Measurements from ENCODE around the gene INPP5B. TPM values are rescaled to one million over a fixed set of nuclear protein-coding genes. Genes with fewer than 3 reads are reported as not detected.

INPP5B gene
- total and polyA plus RNA-seq, 9 of the 15 experiments (the other 6 are each of a cell fraction or from before 2014, with no cell fraction given), result 14.1 to 28.7 (median 20.9) TPM

GRCh38 chr1:37890378-37891014 is 56.4 kb downstream of the INPP5B start (continued):
- TF ChIP-seq ARID3A (IDR thresholded peaks at IDR 0.05; ENCODE audit: borderline replicate concordance, low read depth, low read length), result 0 out of 2 replicates have a peak, but pooled peaks have one; percentile 36
- no peak for TF ChIP-seq ZHX1 (conservative IDR thresholded peaks at IDR 0.05; ENCODE audit: low read length)

- no peak for TF ChIP-seq ZMIZ1 (IDR thresholded peaks at IDR 0.05; ENCODE audit: low read depth in 2 of 2, low read length in 2 of 2)
- peak; percentile 57 for TF ChIP-seq TCF3 (CRISPR knock-in tag; IDR thresholded peaks at IDR 0.05)
- H3K4me2 ChIP-seq (ENCODE audit: insufficient read depth, low read length), result no peak overlapping the region
- intact Hi-C loops (cut with micrococcal nuclease), result no loop called here
- no peaks in the 10 kb centered on the region for H3K9me3 ChIP-seq (replicated peaks; ENCODE audit: control insufficient read depth, insufficient read depth, low read depth, low read length)
- H3K4me1 ChIP-seq (replicated peaks in 1 of 2; ENCODE audit: control insufficient read depth in 2 of 2, insufficient read depth in 2 of 2, low read length in 2 of 2), result peaks cover 4 to 15% of the 10 kb centered on the region in 2 experiments; a peak in 3 of 5 replicates
- POLR2A ChIA-PET, result interaction anchor here (1.0 to 1.3 kb wide), 2 partner anchors 14 to 28 kb away, joined by 3 to 5 read pairs; partner anchors contain the start of gene MTF1
- H4K20me1 ChIP-seq (replicated peaks; ENCODE audit: control insufficient read depth, insufficient read depth, low read length), result no peaks in the 10 kb centered on the region
- DNase-seq (ENCODE audit: extremely low read depth in 1 of 4, low spot score in 3 of 4), result peak in 1 of 4 experiments; percentile 16
- no peak overlapping the region for H3K9ac ChIP-seq (ENCODE audit: insufficient read depth in 1 of 2, low read depth in 2 of 2, low read length in 2 of 2)
- no peaks in the 10 kb centered on the region for H3K27me3 ChIP-seq (ENCODE audit: control insufficient read depth in 2 of 2, insufficient read depth in 2 of 2, low read length in 2 of 2)
- peaks cover 61% of the 10 kb centered on the region for H3K36me3 ChIP-seq (ENCODE audit: control insufficient read depth, insufficient read depth, low read length)
- no peaks in the 10 kb centered on the region for H3K9me1 ChIP-seq (ENCODE audit: control insufficient read depth, insufficient read depth, low read length)
- 77% methylated on average over 6 of the region's 6 CpGs for WGBS (ENCODE audit: insufficient coverage, low coverage, missing lambda C conversion rate)
- no peak overlapping the region for H3K27ac ChIP-seq (ENCODE audit: extremely low read depth, low read depth, low read length)
- no peaks in the 10 kb centered on the region; the same call in 2 of the 3 replicates for H3K79me2 ChIP-seq (ENCODE audit: control insufficient read depth, insufficient read depth, low read length)
- CTCF ChIA-PET (ENCODE audit: low intra/inter-chr PET ratio), result no interaction called here
- H3K4me3 ChIP-seq, result no peak overlapping the region
- in situ Hi-C loops (cut with MboI), result no loop called here
- no peak for ATAC-seq
- H2AFZ ChIP-seq (ENCODE audit: low read depth, low read length), result no peak overlapping the region
- FAIRE-seq, result no peak
- BruUV-seq (replicated peaks), result no TSS peak
Observed at GRCh38 chr1:37888022-37888700, 58.7 kb downstream of the INPP5B start.

All from K562 (cell line).